Endothelial cell of umbilical vein (primary cell): ENCODE results near the gene KLHL1.

ENCODE experiments used
- EZH2 ChIP-seq: IDR thresholded peaks from 2 replicates; pipeline ENCODE4 v1.6.1; 2012; ENCODE audit warnings: borderline replicate concordance, low read depth, mild to moderate bottlenecking, moderate library complexity, low read length, inconsistent platforms; ENCODE audit not compliant: severe bottlenecking
- JUN ChIP-seq: IDR thresholded peaks from 2 replicates; pipeline ENCODE4 v1.6.1; 2011; ENCODE audit warnings: borderline replicate concordance, low read depth; ENCODE audit not compliant: insufficient read length, insufficient read depth

GRCh38 chr13:69866555-69866954 is 241.7 kb downstream of the KLHL1 start:
- TF ChIP-seq EZH2 (no peak), JUN (no peak)
